ENCODE data around the gene ADAD2.

ADAD2 gene

DNA sequence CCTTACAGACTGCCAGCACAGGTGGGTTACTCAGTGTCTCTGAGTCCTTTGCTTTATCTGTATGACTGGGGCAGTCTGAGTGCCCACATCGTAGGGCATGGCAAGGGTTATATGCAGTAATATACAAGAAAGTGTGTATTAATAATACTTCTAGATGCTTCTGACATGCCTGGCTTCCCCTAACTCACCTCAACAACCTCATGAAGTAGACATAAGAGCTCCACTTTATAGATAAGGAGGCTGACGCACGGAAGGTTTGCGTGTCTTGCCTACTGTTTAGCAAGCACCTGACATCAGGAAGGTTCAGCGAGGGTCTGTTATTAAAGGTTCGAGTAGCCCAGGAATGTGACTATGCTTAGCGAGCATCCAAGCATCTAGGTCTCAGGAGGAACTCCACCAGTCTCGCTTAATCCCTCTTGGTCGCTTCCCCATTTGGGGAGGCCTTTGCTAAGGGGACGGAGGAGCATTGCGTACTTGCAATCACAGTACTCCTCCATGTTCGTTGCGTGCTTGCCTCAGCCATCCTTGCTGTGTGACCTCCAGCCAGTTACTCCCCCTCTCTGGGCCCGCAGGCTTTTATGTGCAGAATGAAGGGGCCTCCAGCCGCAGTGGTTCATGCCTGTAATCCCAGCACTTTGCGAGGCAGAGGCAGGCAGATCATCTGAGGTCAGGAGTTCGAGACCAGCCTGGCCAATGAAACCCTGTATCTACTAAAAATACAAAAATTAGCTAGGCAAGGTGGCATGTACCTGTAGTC is 47.2 kb downstream of the ADAD2 start:
- DNase-seq = no peak
- WGBS (ENCODE audit: extremely low coverage, insufficient coverage, low lambda C conversion rate) = no CpG with 5 or more reads among the region's 17 CpGs
- no peak overlapping the region for H3K27ac ChIP-seq (ENCODE audit: low read depth, low read length)

DNA sequence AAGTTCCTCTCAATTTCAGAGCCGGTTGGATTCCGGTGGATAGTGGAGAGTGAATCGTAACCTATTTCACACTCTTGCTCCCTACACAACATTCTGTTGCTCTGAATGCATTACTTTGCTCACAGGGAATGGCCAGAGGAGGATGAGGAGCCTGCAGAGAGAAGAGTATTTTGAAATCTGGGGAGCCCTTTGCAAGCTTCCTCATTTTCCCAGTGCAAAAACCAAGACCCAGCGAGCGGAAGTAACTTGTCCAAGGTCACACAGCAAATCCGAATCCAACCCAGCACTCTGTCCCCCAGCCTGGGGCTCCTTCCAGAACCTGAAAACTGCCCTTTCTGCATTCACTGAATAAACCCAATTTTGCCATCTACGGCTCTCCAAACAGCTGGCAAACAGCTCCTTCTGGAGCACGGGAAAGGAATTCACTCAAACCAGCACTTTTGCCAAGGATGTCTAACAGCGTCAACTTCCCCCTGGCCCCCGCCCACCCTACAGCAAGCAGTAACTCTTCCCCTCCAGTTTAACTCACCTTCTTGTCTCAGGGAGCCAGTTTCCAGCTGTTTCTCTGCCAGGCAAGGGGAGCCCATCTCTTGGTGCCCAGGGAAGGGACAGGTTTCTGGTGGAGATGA is 48.3 kb downstream of the ADAD2 start:
- Histone ChIP-seq H3K36me3 (ENCODE audit: control insufficient read depth, insufficient read depth, low read length) (no peaks in the 10 kb centered on the region), H3K23ac (ENCODE audit: low read length) (no peak overlapping the region), H3K4ac (ENCODE audit: low read depth, low read length) (no peak overlapping the region), H3K4me1 (ENCODE audit: control insufficient read depth, low read depth, low read length) (no peaks in the 10 kb centered on the region), H2AK5ac (ENCODE audit: low read length) (no peak overlapping the region), H3K56ac (ENCODE audit: low read length) (no peak overlapping the region), H2BK5ac (ENCODE audit: low read length) (no peak overlapping the region), H3K18ac (ENCODE audit: low read length) (no peak overlapping the region), H2BK120ac (ENCODE audit: low read depth, low read length) (no peak overlapping the region), H4K8ac (ENCODE audit: low read depth, low read length) (no peak overlapping the region), H3K4me3 (ENCODE audit: low read length) (no peak overlapping the region), H3K27me3 (ENCODE audit: insufficient read depth, low read length, poor library complexity) (no peaks in the 10 kb centered on the region), H3K9ac (ENCODE audit: low read length) (no peak overlapping the region), H3K79me1 (ENCODE audit: low read length) (no peaks in the 10 kb centered on the region), H2BK15ac (replicated peaks; ENCODE audit: low read depth) (no peak overlapping the region), H3K27ac (ENCODE audit: low read depth, low read length) (no peak overlapping the region), H3K4me2 (ENCODE audit: low read length) (no peak overlapping the region), H3K79me2 (ENCODE audit: control insufficient read depth, insufficient read depth, low read length) (no peaks in the 10 kb centered on the region), H4K5ac (ENCODE audit: low read length) (no peak overlapping the region)
- no peak for DNase-seq
- WGBS (ENCODE audit: extremely low coverage, insufficient coverage, low lambda C conversion rate) = no CpG with 5 or more reads among the region's 10 CpGs

More for the DNA sequence above, 47.2 kb downstream of the ADAD2 start:
- Histone ChIP-seq H3K79me2 (ENCODE audit: control insufficient read depth, insufficient read depth, low read length) (no peaks in the 10 kb centered on the region), H3K9ac (ENCODE audit: low read length) (no peak overlapping the region), H3K4me2 (ENCODE audit: low read length) (no peak overlapping the region), H3K56ac (ENCODE audit: low read length) (no peak overlapping the region), H4K8ac (ENCODE audit: low read depth, low read length) (no peak overlapping the region), H4K5ac (ENCODE audit: low read length) (no peak overlapping the region), H3K23ac (ENCODE audit: low read length) (no peak overlapping the region), H2BK120ac (ENCODE audit: low read depth, low read length) (no peak overlapping the region), H3K18ac (ENCODE audit: low read length) (no peak overlapping the region), H3K4me1 (ENCODE audit: control insufficient read depth, low read depth, low read length) (no peaks in the 10 kb centered on the region), H2BK15ac (replicated peaks; ENCODE audit: low read depth) (no peak overlapping the region), H3K27me3 (ENCODE audit: insufficient read depth, low read length, poor library complexity) (no peaks in the 10 kb centered on the region), H3K4ac (ENCODE audit: low read depth, low read length) (no peak overlapping the region), H2AK5ac (ENCODE audit: low read length) (no peak overlapping the region), H3K79me1 (ENCODE audit: low read length) (no peaks in the 10 kb centered on the region), H2BK5ac (ENCODE audit: low read length) (no peak overlapping the region), H3K36me3 (ENCODE audit: control insufficient read depth, insufficient read depth, low read length) (no peaks in the 10 kb centered on the region), H3K4me3 (ENCODE audit: low read length) (no peak overlapping the region)

DNA sequence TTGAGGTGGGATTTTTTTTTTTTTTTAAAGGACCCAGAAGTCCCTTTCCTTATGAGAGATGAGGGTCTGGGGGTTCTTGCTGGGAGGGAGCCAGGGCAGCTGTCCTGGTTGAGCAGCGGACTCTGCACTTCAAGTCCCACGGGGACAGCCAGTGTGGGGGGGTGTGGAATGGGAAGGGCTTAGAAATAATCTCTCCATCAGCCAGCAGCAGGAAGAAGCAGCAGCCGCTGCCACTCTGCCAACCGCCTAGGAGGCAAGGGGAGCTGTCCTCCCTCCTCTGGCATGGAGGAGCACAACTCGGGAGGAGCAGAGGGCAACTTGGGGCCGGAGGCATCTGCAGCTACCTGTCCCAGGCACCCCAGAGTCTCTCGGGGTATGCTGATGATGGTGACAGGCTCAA is 49.0 kb downstream of the ADAD2 start, which contains the start of gene KCNG4:
Gene KCNG4 (minus strand): TSS at position 104 of the 400 bp plus-strand sequence. CDS start 2,527 bp downstream, outside the sequence.
- H3K27me3 ChIP-seq (ENCODE audit: insufficient read depth, low read length, poor library complexity) = no peaks in the 10 kb centered on the region
- no peak within 1 kb of the TSS for H3K18ac ChIP-seq (ENCODE audit: low read length)
- H4K5ac ChIP-seq (ENCODE audit: low read length) = no peak within 1 kb of the TSS
- no peak for DNase-seq
- H3K9ac ChIP-seq (ENCODE audit: low read length) = no peak within 1 kb of the TSS
- no peak within 1 kb of the TSS for H2BK5ac ChIP-seq (ENCODE audit: low read length)
- no peak within 1 kb of the TSS for H2AK5ac ChIP-seq (ENCODE audit: low read length)
- no peak within 1 kb of the TSS for H3K56ac ChIP-seq (ENCODE audit: low read length)
- H3K4me1 ChIP-seq (ENCODE audit: control insufficient read depth, low read depth, low read length) = no peaks in the 10 kb centered on the region
- H3K36me3 ChIP-seq (ENCODE audit: control insufficient read depth, insufficient read depth, low read length) = no peaks in the 10 kb centered on the region
- H2BK120ac ChIP-seq (ENCODE audit: low read depth, low read length) = no peak within 1 kb of the TSS
- no peak within 1 kb of the TSS for H3K27ac ChIP-seq (ENCODE audit: low read depth, low read length)
- H3K4me2 ChIP-seq (ENCODE audit: low read length) = no peak within 1 kb of the TSS
- H3K4me3 ChIP-seq (ENCODE audit: low read length) = no peak within 1 kb of the TSS
- H3K79me2 ChIP-seq (ENCODE audit: control insufficient read depth, insufficient read depth, low read length) = no peaks in the 10 kb centered on the region
- no peak within 1 kb of the TSS for H3K4ac ChIP-seq (ENCODE audit: low read depth, low read length)
- no peak within 1 kb of the TSS for H3K23ac ChIP-seq (ENCODE audit: low read length)
- no peak within 1 kb of the TSS for H2BK15ac ChIP-seq (replicated peaks; ENCODE audit: low read depth)
- no CpG with 5 or more reads among the region's 7 CpGs for WGBS (ENCODE audit: extremely low coverage, insufficient coverage, low lambda C conversion rate)
- H3K79me1 ChIP-seq (ENCODE audit: low read length) = no peaks in the 10 kb centered on the region
- no peak within 1 kb of the TSS for H4K8ac ChIP-seq (ENCODE audit: low read depth, low read length)

DNA sequence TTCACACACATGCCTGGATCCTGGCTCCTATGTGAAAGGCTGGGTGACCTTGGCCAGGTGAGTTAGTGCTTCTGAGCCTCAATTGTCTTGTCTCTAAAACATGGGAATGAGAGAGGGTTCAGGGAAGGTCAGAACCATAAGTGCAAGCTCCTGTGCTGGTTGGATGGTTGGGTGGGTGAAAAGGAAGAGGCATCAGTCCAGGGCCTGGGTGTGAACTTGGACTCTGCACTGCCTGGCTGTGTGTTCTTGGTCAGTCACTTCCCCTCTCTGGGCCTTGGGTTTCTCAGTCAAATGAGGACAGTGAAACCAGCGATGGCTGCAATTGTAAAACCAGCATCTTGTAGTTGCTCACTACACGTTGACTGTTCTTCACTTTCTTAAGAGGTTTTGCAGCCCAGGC is 49.5 kb downstream of the ADAD2 start:
- Histone ChIP-seq H3K27me3 (ENCODE audit: insufficient read depth, low read length, poor library complexity) (no peaks in the 10 kb centered on the region), H2AK5ac (ENCODE audit: low read length) (no peak overlapping the region), H3K4me2 (ENCODE audit: low read length) (no peak overlapping the region), H2BK5ac (ENCODE audit: low read length) (no peak overlapping the region), H3K27ac (ENCODE audit: low read depth, low read length) (no peak overlapping the region), H3K4me1 (ENCODE audit: control insufficient read depth, low read depth, low read length) (no peaks in the 10 kb centered on the region), H3K79me1 (ENCODE audit: low read length) (no peaks in the 10 kb centered on the region), H2BK15ac (replicated peaks; ENCODE audit: low read depth) (no peak overlapping the region), H3K56ac (ENCODE audit: low read length) (no peak overlapping the region), H2BK120ac (ENCODE audit: low read depth, low read length) (no peak overlapping the region), H3K9ac (ENCODE audit: low read length) (no peak overlapping the region), H4K8ac (ENCODE audit: low read depth, low read length) (no peak overlapping the region), H3K36me3 (ENCODE audit: control insufficient read depth, insufficient read depth, low read length) (no peaks in the 10 kb centered on the region), H3K18ac (ENCODE audit: low read length) (no peak overlapping the region), H3K79me2 (ENCODE audit: control insufficient read depth, insufficient read depth, low read length) (no peaks in the 10 kb centered on the region), H3K4ac (ENCODE audit: low read depth, low read length) (no peak overlapping the region), H3K23ac (ENCODE audit: low read length) (no peak overlapping the region), H4K5ac (ENCODE audit: low read length) (no peak overlapping the region), H3K4me3 (ENCODE audit: low read length) (no peak overlapping the region)
- DNase-seq = no peak
- no CpG with 5 or more reads among the region's 2 CpGs for WGBS (ENCODE audit: extremely low coverage, insufficient coverage, low lambda C conversion rate)

DNA sequence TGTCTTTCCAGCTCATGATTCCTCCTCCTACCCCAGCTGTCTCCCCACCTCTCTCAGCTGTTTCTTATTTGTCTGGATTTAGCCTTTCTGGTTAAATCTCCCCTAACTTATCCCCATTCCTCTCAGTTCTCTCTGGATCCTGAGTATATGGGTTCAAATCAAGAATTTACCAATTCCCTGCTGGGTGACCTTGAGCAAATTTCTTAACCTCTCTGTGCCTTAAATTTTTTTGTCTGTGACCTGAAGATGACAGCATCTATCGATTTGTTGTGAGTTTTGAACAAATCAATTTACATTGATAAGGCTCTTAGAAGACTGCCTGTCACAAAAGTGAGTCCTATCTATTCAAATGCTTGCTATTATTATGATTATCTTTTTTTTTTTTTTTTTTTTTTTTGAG is 50.8 kb downstream of the ADAD2 start:
- WGBS (ENCODE audit: extremely low coverage, insufficient coverage, low lambda C conversion rate) = no CpG with 5 or more reads among the region's 1 CpG

More for the DNA sequence above, 50.8 kb downstream of the ADAD2 start:
- no peak overlapping the region for H4K8ac ChIP-seq (ENCODE audit: low read depth, low read length)
- no peak overlapping the region for H3K4ac ChIP-seq (ENCODE audit: low read depth, low read length)
- H2AK5ac ChIP-seq (ENCODE audit: low read length) = no peak overlapping the region
- H3K4me2 ChIP-seq (ENCODE audit: low read length) = no peak overlapping the region
- no peaks in the 10 kb centered on the region for H3K27me3 ChIP-seq (ENCODE audit: insufficient read depth, low read length, poor library complexity)
- H3K9ac ChIP-seq (ENCODE audit: low read length) = no peak overlapping the region
- no peak overlapping the region for H2BK120ac ChIP-seq (ENCODE audit: low read depth, low read length)
- H4K5ac ChIP-seq (ENCODE audit: low read length) = no peak overlapping the region
- no peak overlapping the region for H3K27ac ChIP-seq (ENCODE audit: low read depth, low read length)
- no peak overlapping the region for H3K56ac ChIP-seq (ENCODE audit: low read length)
- no peak overlapping the region for H3K23ac ChIP-seq (ENCODE audit: low read length)
- no peaks in the 10 kb centered on the region for H3K36me3 ChIP-seq (ENCODE audit: control insufficient read depth, insufficient read depth, low read length)
- H3K79me1 ChIP-seq (ENCODE audit: low read length) = no peaks in the 10 kb centered on the region
- no peaks in the 10 kb centered on the region for H3K79me2 ChIP-seq (ENCODE audit: control insufficient read depth, insufficient read depth, low read length)
- no peak overlapping the region for H2BK15ac ChIP-seq (replicated peaks; ENCODE audit: low read depth)
- H3K18ac ChIP-seq (ENCODE audit: low read length) = no peak overlapping the region
- no peaks in the 10 kb centered on the region for H3K4me1 ChIP-seq (ENCODE audit: control insufficient read depth, low read depth, low read length)
- no peak overlapping the region for H3K4me3 ChIP-seq (ENCODE audit: low read length)
- DNase-seq = no peak
- no peak overlapping the region for H2BK5ac ChIP-seq (ENCODE audit: low read length)
